Esophagus (tissue), 2 donors: ENCODE measurements around the gene HSPBP1. TPM values are rescaled to one million over a fixed set of nuclear protein-coding genes. Genes with fewer than 3 reads are reported as not detected.

Source experiments
- H3K27ac ChIP-seq, 2 donors: one replicate each; pipeline ENCODE4 v1.5.1; 2013; ENCODE audit warnings: low read depth in 2 of 2, mild to moderate bottlenecking in 2 of 2, inconsistent platforms in 1 of 2, low read length in 1 of 2, moderate library complexity in 1 of 2
- H3K27me3 ChIP-seq, 2 donors: one replicate each; pipeline ENCODE4 v1.6.1; 2013; ENCODE audit warnings: low read length in 2 of 2, control low read depth in 1 of 2, mild to moderate bottlenecking in 1 of 2; ENCODE audit not compliant: insufficient read depth in 2 of 2, control insufficient read depth in 1 of 2
- H3K36me3 ChIP-seq, 2 donors: one replicate each; pipeline ENCODE4 v1.6.1; 2013; ENCODE audit warnings: low read length in 1 of 2; ENCODE audit not compliant: control insufficient read depth in 2 of 2, insufficient read depth in 2 of 2
- H3K4me1 ChIP-seq, 2 donors: one replicate each; pipeline ENCODE4 v1.6.1; 2013; ENCODE audit warnings: low read length in 1 of 2; ENCODE audit not compliant: control insufficient read depth in 2 of 2, insufficient read depth in 2 of 2
- H3K4me3 ChIP-seq, 2 donors: one replicate each; pipeline ENCODE4 v1.5.1; 2013; ENCODE audit warnings: low read length in 2 of 2, mild to moderate bottlenecking in 2 of 2, low read depth in 1 of 2, moderate library complexity in 1 of 2
- H3K9me3 ChIP-seq, 2 donors: one replicate each; pipeline ENCODE4 v1.6.1; 2013; ENCODE audit warnings: mild to moderate bottlenecking in 2 of 2, low read depth in 1 of 2, low read length in 1 of 2, moderate library complexity in 1 of 2; ENCODE audit not compliant: control insufficient read depth in 2 of 2, insufficient read depth in 1 of 2
- WGBS, 2 donors: extraction: QIAGEN DNeasy Blood & Tissue Kit; methylation state at CpG; one replicate each; pipeline ENCODE4 v1.1.7; 2013; 5-methylcytosine and 5-hydroxymethylcytosine counted together
- polyA plus RNA-seq, 2 donors: library from polyadenylated mRNA; stranded (reverse); fragments of 200-250 nt; gene quantifications; one replicate each; pipeline ENCODE4 v1.2.3, GENCODE V29; 2013
- donor health status: healthy with polysubstance abuse.
- donor health status: Bipolar disorder and iron deficiency.

Gene HSPBP1
- polyA plus RNA-seq, 2 donors, result 30.9 to 44.9 TPM

DNA sequence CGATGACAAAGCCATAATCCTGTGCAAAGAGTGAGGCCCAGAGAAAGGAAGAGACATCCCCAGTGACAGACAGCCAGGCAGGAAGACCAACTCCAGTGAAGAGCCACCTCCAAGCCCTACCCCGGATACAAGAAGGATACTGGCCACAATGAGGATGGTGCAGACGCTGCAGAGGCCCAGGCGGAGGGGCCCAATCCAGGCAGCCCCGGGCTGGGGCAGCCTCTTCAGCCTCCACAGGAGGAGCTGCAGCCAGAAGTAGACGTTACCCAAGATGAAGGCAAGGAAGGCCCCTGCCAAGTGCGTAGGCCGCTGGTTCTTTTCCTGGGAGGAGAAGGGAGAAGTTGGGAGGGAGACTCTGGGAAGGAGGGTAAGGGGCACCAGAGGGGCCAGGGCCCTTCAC is 36.7 kb upstream of the HSPBP1 start:
- H3K27me3 ChIP-seq, result no peaks in the 10 kb centered on the region

DNA sequence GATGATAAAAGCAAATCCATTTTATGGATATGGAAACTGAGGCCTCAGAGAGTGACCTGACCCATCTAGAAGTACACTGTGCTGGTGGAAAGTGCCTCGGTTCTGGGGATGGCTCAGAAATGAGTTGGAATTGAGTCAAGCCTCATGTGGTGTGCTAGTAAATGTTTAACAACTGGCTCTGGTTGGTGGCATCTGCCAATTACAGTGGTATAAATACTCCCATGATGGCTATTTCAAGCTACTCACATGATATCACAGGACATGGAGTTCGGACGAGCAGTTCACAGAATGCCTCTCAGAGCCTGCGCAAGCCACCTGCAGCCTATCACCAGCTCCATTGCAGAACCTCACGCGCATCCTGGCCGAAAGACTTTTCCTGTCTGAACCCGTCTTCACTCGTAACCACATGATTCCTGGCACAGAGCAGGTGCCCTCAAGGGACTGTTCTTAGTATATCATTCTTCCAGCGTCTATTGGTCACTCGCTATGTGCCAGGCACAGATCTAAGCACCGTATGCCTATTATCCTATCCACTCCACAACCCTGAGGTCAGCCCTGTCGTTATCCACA is 36.1 kb upstream of the HSPBP1 start:
- 69 to 82% methylated on average over 13 of the region's 13 CpGs for WGBS, 2 donors
- no peak overlapping the region for H3K4me3 ChIP-seq
- H3K9me3 ChIP-seq, result no peaks in the 10 kb centered on the region
- no peaks in the 10 kb centered on the region for H3K36me3 ChIP-seq
- no peak overlapping the region for H3K27ac ChIP-seq
- H3K27me3 ChIP-seq, result no peaks in the 10 kb centered on the region
- H3K4me1 ChIP-seq, result peaks cover 0 to 4% of the 10 kb centered on the region in 2 donors

More for the DNA sequence above, 36.7 kb upstream of the HSPBP1 start:
- 78 to 88% methylated on average over 8 of the region's 8 CpGs for WGBS, 2 donors
- no peak overlapping the region for H3K27ac ChIP-seq
- H3K4me1 ChIP-seq, result peaks cover 0 to 4% of the 10 kb centered on the region in 2 donors
- H3K36me3 ChIP-seq, result no peaks in the 10 kb centered on the region
- no peak overlapping the region for H3K4me3 ChIP-seq
- no peaks in the 10 kb centered on the region for H3K9me3 ChIP-seq

DNA sequence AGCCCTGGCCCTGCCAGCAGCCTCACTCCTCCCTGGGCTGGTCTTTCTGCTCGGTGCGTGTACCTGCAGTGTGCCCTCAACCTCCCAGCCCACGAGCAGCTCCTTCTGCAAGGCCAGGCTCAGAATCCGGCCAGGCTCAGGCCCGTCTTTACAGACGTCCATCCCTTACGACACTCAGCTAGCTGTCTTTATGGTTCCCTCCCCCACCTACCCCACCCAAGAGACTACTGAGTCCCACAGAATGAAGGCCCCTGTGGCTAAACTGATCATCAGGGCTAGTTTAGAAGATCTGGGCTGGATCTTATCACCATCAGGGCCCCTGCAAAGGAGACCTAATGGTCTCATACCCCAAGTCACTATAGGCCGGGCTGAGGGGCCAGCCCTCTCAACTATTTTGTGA is 34.5 kb upstream of the HSPBP1 start:
- WGBS, 2 donors, result 86 to 88% methylated on average over 8 of the region's 8 CpGs

DNA sequence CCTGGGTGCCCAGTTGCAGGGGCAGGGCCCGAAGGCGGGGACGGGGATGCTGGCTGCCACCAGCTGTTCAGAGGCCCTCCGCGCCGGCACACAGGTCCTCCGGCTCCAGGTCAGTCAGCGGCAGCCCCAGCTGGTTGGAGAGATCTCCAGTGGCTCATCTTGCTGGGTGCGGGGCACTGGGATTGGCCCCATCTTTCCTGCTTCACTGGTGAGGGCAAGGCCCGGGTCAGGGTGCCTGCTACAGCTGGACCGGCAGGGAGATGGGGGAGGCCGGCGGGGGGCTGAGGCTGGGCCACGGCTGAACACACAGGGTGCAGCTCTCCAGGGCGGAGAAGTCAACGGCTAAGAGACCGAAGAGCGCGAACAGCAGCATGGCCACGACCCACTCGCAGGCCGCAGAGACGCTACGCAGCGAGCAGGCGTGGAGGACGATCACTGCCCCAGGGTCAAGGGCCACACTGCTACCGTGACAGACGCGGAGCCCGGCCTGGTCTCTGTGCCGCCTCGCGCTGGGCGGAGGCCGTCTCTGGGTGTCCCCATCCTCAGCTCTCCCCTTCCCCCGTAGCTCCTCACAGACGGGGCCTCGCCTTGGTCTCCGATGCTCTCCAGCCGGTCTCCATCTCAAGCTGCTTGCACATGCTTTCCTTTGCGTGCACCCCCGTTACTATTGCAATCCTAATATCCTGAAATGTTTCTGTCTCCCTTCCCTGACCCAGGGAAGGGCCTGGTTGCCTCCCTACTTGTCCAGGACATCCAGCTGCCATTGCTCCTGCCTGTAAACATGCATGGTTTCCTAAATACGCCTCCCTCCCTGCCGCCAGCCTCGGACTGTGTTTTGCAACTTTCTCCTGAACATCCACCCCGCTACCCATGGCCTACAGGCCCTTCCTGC is 33.0 kb upstream of the HSPBP1 start:
- WGBS, 2 donors, result 80 to 82% methylated on average over 41 to 47 of the region's 47 CpGs
- H3K4me1 ChIP-seq, result no peaks in the 10 kb centered on the region
- H3K27me3 ChIP-seq, result no peaks in the 10 kb centered on the region
- H3K36me3 ChIP-seq, result no peaks in the 10 kb centered on the region
- no peak overlapping the region for H3K27ac ChIP-seq
- no peak overlapping the region for H3K4me3 ChIP-seq
- H3K9me3 ChIP-seq, result no peaks in the 10 kb centered on the region

More for the DNA sequence above, 34.5 kb upstream of the HSPBP1 start:
- Histone ChIP-seq H3K4me3 (no peak overlapping the region), H3K27ac (no peak overlapping the region), H3K9me3 (no peaks in the 10 kb centered on the region), H3K27me3 (no peaks in the 10 kb centered on the region), H3K4me1 (no peaks in the 10 kb centered on the region), H3K36me3 (no peaks in the 10 kb centered on the region)

DNA sequence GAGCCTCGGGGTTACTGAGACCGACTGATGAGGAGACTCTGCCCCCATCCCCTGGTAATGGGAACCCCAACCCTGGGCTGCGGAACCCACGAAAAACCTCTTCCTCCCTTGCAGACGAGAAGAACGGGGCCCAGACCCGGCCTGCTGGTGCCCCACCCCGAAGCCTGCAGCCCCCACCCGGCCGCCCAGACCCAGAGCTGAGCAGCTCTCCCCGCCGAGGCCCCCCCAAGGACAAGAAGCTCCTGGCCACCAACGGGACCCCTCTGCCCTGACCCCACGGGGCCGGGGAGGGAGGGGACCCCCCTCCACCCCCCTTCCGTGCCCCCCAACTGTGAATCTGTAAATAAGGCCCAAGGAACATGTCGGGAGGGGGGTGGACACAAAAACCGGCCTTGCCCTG is 31.9 kb upstream of the HSPBP1 start:
- no peak overlapping the region for H3K27ac ChIP-seq
- H3K27me3 ChIP-seq, result no peaks in the 10 kb centered on the region
- no peak overlapping the region for H3K4me3 ChIP-seq
- H3K9me3 ChIP-seq, result no peaks in the 10 kb centered on the region
- 86% methylated on average over 18 of the region's 18 CpGs for WGBS, 2 donors
- H3K4me1 ChIP-seq, result no peaks in the 10 kb centered on the region
- H3K36me3 ChIP-seq, result no peaks in the 10 kb centered on the region

DNA sequence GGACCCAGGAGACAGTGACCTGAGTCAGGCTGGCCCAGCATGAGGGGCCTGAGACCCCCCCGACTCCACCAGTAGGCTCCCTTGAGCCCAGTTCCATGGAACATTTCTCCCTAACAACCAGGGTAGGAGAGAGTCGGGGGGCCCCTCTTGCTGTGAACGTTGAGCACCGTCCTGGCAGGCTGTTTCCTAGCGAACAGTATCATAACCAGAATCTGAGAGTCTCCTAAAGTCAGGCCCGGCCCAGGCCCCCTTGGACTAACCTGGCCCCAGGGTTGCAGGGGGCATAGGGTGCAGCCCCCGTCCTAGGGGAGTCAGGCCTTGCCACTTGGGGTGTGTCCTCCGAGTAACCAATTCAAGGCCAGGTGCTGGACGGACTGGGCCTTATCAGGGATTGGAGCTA is 31.5 kb upstream of the HSPBP1 start:
- Histone ChIP-seq H3K4me3 (no peak overlapping the region), H3K27ac (no peak overlapping the region), H3K27me3 (no peaks in the 10 kb centered on the region), H3K36me3 (no peaks in the 10 kb centered on the region), H3K4me1 (no peaks in the 10 kb centered on the region), H3K9me3 (no peaks in the 10 kb centered on the region)
- WGBS, 2 donors, result 89 to 91% methylated on average over 9 of the region's 9 CpGs

DNA sequence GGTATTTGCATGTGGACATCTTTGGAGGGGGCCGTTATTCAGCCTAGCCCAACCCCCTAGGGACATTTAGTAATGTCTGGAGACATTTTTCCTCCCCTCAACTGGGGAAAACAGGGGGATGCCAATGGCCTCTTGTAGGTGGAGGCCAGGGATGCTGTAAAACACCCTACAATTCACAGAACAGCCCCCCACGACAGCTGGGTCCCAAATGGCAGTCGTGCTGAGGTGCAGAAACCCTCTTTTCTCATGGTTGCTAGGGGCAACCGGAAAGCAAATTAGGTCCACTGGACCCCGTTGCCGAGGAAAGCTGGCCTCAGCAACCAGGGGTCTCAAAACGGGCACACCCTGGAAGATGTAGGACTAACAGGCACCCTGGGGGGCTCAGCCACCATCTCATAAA is 30.6 kb upstream of the HSPBP1 start:
- no peaks in the 10 kb centered on the region for H3K36me3 ChIP-seq
- no peaks in the 10 kb centered on the region for H3K4me1 ChIP-seq
- no peaks in the 10 kb centered on the region for H3K27me3 ChIP-seq
- whole genome bisulfite sequencing, 2 donors, result 79% methylated on average over 7 of the region's 7 CpGs
- H3K4me3 ChIP-seq, result no peak overlapping the region
- H3K9me3 ChIP-seq, result no peaks in the 10 kb centered on the region
- no peak overlapping the region for H3K27ac ChIP-seq

DNA sequence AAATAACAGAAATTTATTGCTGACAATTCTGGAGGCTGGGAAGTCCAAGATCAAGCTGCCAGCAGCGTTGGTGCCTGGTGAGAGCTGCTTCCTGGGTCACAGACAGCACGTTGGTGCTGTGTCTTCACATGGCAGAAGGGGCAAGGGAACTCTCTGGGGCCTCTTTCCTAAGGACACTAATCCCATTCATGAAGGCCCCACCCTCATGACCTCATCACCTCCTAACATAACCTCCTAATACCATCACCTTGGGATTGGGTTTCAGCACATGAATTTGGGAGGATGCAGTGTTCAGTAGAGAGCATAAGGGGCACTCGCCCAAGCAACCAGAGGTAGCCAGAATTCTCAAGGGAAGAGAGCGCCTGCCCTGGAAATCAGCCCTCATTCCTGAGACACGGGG is 29.5 kb upstream of the HSPBP1 start:
- Histone ChIP-seq H3K4me1 (no peaks in the 10 kb centered on the region), H3K27ac (no peak overlapping the region), H3K4me3 (no peak overlapping the region), H3K27me3 (no peaks in the 10 kb centered on the region), H3K9me3 (no peaks in the 10 kb centered on the region), H3K36me3 (no peaks in the 10 kb centered on the region)
- WGBS, 2 donors, result 86 to 92% methylated on average over 5 of the region's 5 CpGs

DNA sequence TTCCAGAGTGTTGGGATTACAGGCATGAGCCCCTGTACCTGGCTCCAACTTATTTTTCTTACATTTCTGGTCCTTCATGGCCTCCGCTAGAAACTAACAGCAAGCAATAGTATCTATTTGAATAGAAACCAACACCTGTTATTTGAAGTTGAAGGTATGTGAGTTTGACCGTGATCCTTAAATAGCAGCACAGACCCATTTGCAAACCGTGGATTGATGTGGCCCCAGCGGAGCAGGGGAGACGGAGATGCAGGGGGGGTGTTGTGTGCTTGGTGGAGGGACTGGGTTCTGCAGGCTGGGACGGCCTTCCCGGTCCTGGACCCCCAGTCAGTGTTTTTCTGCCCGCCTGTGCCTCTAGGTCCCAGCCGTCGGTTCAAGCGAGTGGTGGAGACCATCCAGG is 28.4 kb upstream of the HSPBP1 start:
- 92% methylated on average over 7 to 11 of the region's 11 CpGs for WGBS, 2 donors

DNA sequence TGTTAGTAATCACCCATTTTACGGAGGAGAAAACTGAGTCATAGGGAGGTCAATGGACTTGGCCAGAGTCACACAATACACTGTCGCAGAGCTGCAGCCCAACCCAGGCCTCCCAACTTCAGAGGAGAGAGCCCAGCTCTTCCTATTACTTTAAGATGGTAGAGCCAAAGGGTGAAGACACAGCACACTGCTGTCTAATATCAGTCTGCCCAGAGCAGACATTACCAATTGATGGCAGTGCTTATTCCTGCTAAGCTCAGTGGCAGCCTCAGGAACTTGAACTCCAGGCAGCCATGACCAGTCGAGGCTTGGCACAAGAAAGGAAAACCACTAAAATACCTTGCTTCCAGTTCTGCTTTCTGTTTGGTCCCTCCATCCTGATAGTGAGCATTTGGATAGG is 26.8 kb upstream of the HSPBP1 start:
- no peak overlapping the region for H3K27ac ChIP-seq
- 72 to 78% methylated on average over 3 of the region's 3 CpGs for WGBS, 2 donors
- no peaks in the 10 kb centered on the region for H3K36me3 ChIP-seq
- no peaks in the 10 kb centered on the region for H3K9me3 ChIP-seq
- H3K4me3 ChIP-seq, result no peak overlapping the region
- H3K27me3 ChIP-seq, result no peaks in the 10 kb centered on the region
- no peaks in the 10 kb centered on the region for H3K4me1 ChIP-seq

More for the DNA sequence above, 28.4 kb upstream of the HSPBP1 start:
- H3K27ac ChIP-seq, result no peak overlapping the region
- no peak overlapping the region for H3K4me3 ChIP-seq
- H3K36me3 ChIP-seq, result no peaks in the 10 kb centered on the region
- no peaks in the 10 kb centered on the region for H3K27me3 ChIP-seq
- no peaks in the 10 kb centered on the region for H3K4me1 ChIP-seq
- H3K9me3 ChIP-seq, result no peaks in the 10 kb centered on the region
